Measurements from ENCODE around the gene MARCHF6. TPM values are rescaled to one million over a fixed set of nuclear protein-coding genes. Genes with fewer than 3 reads are reported as not detected.

The MARCHF6 gene
- total RNA-seq, 1 donor from 2014 or later = 150 TPM

DNA sequence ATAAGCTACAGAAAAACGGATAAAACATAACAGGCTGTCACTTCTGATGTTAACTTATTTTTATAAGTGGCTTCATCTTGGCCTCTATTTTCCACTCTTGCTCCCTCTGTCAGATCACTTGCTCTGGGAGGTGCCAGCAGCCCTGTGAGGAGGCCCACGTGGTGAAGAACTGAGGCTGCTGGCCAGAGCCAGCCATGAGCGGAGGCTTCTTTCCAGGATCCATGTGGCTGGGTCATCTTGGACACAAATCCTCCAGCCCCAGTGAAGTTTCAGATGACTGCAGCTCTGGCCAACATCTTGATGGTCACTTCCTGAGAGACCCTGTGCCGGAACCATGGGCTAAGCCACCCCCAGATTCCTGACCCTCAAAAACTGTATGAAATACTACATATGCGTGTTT, 38.3 kb upstream of the MARCHF6 start:
- Histone ChIP-seq H3K4me1 (no peaks in the 10 kb centered on the region), H3K36me3 (no peaks in the 10 kb centered on the region), H3K27ac (no peak overlapping the region), H3K9me3 (no peaks in the 10 kb centered on the region), H3K4me3 (no peak overlapping the region), H3K27me3 (no peaks in the 10 kb centered on the region)
- TF ChIP-seq, protein P1, sequence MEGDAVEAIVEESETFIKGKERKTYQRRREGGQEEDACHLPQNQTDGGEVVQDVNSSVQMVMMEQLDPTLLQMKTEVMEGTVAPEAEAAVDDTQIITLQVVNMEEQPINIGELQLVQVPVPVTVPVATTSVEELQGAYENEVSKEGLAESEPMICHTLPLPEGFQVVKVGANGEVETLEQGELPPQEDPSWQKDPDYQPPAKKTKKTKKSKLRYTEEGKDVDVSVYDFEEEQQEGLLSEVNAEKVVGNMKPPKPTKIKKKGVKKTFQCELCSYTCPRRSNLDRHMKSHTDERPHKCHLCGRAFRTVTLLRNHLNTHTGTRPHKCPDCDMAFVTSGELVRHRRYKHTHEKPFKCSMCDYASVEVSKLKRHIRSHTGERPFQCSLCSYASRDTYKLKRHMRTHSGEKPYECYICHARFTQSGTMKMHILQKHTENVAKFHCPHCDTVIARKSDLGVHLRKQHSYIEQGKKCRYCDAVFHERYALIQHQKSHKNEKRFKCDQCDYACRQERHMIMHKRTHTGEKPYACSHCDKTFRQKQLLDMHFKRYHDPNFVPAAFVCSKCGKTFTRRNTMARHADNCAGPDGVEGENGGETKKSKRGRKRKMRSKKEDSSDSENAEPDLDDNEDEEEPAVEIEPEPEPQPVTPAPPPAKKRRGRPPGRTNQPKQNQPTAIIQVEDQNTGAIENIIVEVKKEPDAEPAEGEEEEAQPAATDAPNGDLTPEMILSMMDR (IDR thresholded peaks at IDR 0.05) = no peak
- intact Hi-C loops (cut with DNase I) = no loop called here
- DNase-seq (no peak), ATAC-seq (no peak)

DNA sequence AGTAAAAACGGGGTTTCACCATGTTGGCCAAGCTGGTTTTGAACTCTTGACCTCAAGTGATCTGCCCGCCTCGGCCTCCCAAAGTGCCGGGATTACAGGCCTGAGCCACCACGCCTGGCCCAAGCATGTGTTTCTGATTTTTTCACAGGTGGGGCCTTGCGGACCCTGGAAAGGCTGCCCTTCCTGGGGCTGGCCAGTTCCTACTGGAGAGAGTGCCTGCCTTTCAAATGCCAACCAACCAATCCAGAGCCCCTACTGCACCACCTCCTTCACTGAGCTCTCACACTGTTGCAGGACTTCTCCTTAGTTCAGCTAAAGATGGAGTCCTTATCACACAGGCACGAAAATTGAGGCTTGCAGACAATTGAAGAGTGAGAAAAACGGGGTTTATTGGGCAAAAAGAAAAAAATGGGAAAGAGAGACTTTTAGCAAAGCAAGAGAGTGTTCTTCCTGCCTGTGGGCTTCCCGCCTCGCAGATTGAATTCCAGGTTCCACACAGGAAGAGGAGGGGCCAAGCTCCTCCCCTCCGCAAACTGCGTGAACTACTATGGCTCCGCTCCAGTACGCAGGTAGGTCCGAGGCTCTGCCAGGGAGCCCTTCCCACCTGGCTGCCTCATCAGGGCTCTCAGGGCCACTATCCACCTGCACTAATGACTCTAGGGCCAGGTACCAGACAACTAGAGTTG, 37.5 kb upstream of the MARCHF6 start:
- no peaks in the 10 kb centered on the region for H3K9me3 ChIP-seq
- no peak overlapping the region for H3K4me3 ChIP-seq
- ATAC-seq (no peak), DNase-seq (no peak)
- H3K27ac ChIP-seq = no peak overlapping the region
- no peaks in the 10 kb centered on the region for H3K27me3 ChIP-seq
- no peaks in the 10 kb centered on the region for H3K4me1 ChIP-seq
- intact Hi-C loops (cut with DNase I) = no loop called here
- no peaks in the 10 kb centered on the region for H3K36me3 ChIP-seq
- TF ChIP-seq, protein P1 (IDR thresholded peaks at IDR 0.05) = no peak

- no peak for DNase-seq
- H3K36me3 ChIP-seq = no peaks in the 10 kb centered on the region
- no peaks in the 10 kb centered on the region for H3K27me3 ChIP-seq
- intact Hi-C loops (cut with DNase I) = no loop called here
- ATAC-seq = no peak
- no peaks in the 10 kb centered on the region for H3K4me1 ChIP-seq
- H3K4me3 ChIP-seq = no peak overlapping the region
- no peak overlapping the region for H3K27ac ChIP-seq
- TF ChIP-seq, protein P1 (IDR thresholded peaks at IDR 0.05) = no peak
- H3K9me3 ChIP-seq = no peaks in the 10 kb centered on the region
These were observed 35.4 kb upstream of the MARCHF6 start for GRCh38 chr5:10317825-10318682.

DNA sequence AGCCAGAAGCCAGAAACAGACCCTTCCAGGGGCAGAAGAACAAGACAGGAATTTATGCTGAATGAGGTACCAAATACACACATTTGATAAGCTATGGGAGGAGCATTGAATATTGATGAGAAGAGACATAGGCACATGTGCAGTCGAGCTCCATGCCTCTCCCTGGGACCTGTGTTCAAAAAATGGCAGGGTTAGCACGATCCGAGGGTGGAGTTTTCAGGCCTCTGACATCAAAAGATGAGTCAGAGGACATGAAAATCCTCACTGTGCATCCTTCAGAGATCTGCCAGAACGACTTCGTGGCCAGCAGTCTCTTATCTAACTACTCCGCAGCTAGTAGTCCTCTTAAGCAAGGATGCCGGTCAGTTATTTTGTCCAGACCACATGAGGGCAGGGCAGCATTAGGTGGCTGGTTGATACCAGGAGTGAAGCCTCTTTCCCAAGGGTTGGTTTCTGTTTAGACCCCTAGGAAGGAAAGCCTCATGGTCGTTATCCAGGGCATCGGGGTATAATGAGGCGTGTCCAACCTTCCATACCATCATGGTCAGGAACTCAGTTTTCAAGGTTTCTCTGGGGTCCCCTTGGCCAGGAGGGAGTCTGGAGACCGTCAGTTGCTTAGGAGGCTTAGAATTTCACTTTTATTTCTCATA, 34.2 kb upstream of the MARCHF6 start:
- intact Hi-C loops (cut with DNase I) = no loop called here
- H3K27ac ChIP-seq = no peak overlapping the region
- TF ChIP-seq, protein P1 (IDR thresholded peaks at IDR 0.05) = no peak
- no peaks in the 10 kb centered on the region for H3K27me3 ChIP-seq
- DNase-seq = no peak
- no peaks in the 10 kb centered on the region for H3K9me3 ChIP-seq
- no peaks in the 10 kb centered on the region for H3K36me3 ChIP-seq
- ATAC-seq = no peak
- H3K4me3 ChIP-seq = no peak overlapping the region
- H3K4me1 ChIP-seq = no peaks in the 10 kb centered on the region

DNA sequence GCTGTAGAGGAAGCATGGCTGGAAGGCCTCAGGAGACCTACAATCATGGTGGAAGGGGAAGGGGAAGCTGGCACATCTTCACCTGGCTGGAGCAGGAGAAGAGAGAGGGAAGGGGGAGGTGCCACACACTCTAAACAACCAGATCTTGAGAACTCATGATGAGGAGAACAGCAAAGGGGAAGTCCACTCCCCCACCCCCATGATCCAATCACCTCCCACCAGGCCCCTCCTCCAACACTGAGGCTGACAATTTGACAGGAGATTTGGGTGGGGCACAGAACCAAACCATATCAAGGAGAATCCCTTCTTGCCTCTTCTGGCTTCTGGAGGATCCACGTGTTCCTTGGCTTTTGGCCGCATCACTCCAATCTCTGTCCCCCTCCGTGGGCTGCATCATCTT, 32.7 kb upstream of the MARCHF6 start:
- TF ChIP-seq, protein P1 (IDR thresholded peaks at IDR 0.05) = no peak
- intact Hi-C loops (cut with DNase I) = no loop called here
- Histone ChIP-seq H3K9me3 (no peaks in the 10 kb centered on the region), H3K4me3 (no peak overlapping the region), H3K27ac (no peak overlapping the region), H3K4me1 (no peaks in the 10 kb centered on the region), H3K36me3 (no peaks in the 10 kb centered on the region), H3K27me3 (no peaks in the 10 kb centered on the region)
- DNase-seq (no peak), ATAC-seq (no peak)

All from upper lobe of right lung (tissue), 1 donor.